Tibial nerve (tissue), 3 donors: Measurements from ENCODE around the gene MYO1D.

Source experiments
- CTCF ChIP-seq, 5 experiments: fragments of 200-600 bp in 3 of 5; fragments of 450-650 bp in 2 of 5; sonication (generic) in 3 of 5; IDR thresholded peaks; one replicate each; pipeline ENCODE4 v1.5.1; 2016 to 2019; ENCODE audit warnings: antibody characterized with exemption in 5 of 5, mild to moderate bottlenecking in 3 of 5, moderate library complexity in 2 of 5
- POLR2A ChIP-seq, 2 donors: fragments of 450-650 bp; IDR thresholded peaks; one replicate each; pipeline ENCODE4 v1.6.1; 2017; ENCODE audit warnings: antibody characterized with exemption in 2 of 2, mild to moderate bottlenecking in 2 of 2, moderate library complexity in 2 of 2

GRCh38 chr17:32488177-32488542 lies 388.8 kb downstream of the MYO1D start:
- no peak for TF ChIP-seq CTCF (IDR thresholded peaks at IDR 0.05)
- no peak for TF ChIP-seq POLR2A (IDR thresholded peaks at IDR 0.05)
